H1 (cell line): ENCODE results near the gene PLTP. TPM values are rescaled to one million over a fixed set of nuclear protein-coding genes. Genes with fewer than 3 reads are reported as not detected.

Source experiments
- CTCF ChIA-PET: fragments of 300-600 bp; sonication (Branson Sonifier 250); formaldehyde crosslinking; loops from one replicate; lab custom pipeline; 2021; ENCODE audit not compliant: partially characterized antibody; lab: Charles Lee
- POLR2A ChIA-PET: fragments of 300-600 bp; sonication (Branson Sonifier 250); formaldehyde crosslinking; loops from one replicate; lab custom pipeline; 2021; ENCODE audit warnings: inconsistent platforms; ENCODE audit not compliant: partially characterized antibody; lab: Charles Lee
- DNase-seq, 2 experiments: peaks; one replicate each; pipeline versions ENCODE4 v3.0.0 to v3.0.0-alpha.2; 2010 to 2022; ENCODE audit warnings: low spot score in 2 of 2, low read depth in 1 of 2, mixed read lengths in 1 of 2
- FAIRE-seq: peaks from 2 replicates; lab custom pipeline; 2011; peaks lifted over from hg19 to GRCh38; lab: Jason Lieb, UNC
- H2AFZ ChIP-seq: 2 replicates; pipeline ENCODE4 v1.8.1; 2012; ENCODE audit warnings: low read length, inconsistent platforms
- H2AK5ac ChIP-seq: 2 replicates; pipeline ENCODE4 v1.6.1; 2013; ENCODE audit warnings: low read depth, low read length
- H2BK120ac ChIP-seq: replicated peaks from 2 replicates; pipeline ENCODE3; 2013; ENCODE audit warnings: low read depth, low read length, inconsistent platforms
- H2BK12ac ChIP-seq: 2 replicates; pipeline ENCODE4 v1.6.1; 2013; ENCODE audit warnings: low read depth, low read length
- H2BK15ac ChIP-seq: 2 replicates; pipeline ENCODE4 v1.6.1; 2013; ENCODE audit warnings: low read length
- H2BK20ac ChIP-seq: 2 replicates; pipeline ENCODE4 v1.6.1; 2013; ENCODE audit warnings: low read length
- H2BK5ac ChIP-seq: 2 replicates; pipeline ENCODE4 v1.6.1; 2013; ENCODE audit warnings: low read depth, low read length
- H3K14ac ChIP-seq: 2 replicates; pipeline ENCODE4 v1.6.1; 2013; ENCODE audit warnings: inconsistent platforms; ENCODE audit not compliant: insufficient read length
- H3K18ac ChIP-seq: 2 replicates; pipeline ENCODE4 v1.6.1; 2013; ENCODE audit warnings: low read length; ENCODE audit errors: extremely low read depth
- H3K23ac ChIP-seq: 2 replicates; pipeline ENCODE4 v1.6.1; 2013; ENCODE audit warnings: inconsistent platforms; ENCODE audit not compliant: insufficient read length
- H3K23me2 ChIP-seq: 2 replicates; pipeline ENCODE4 v1.6.1; 2013; ENCODE audit warnings: low read depth, low read length
- H3K27ac ChIP-seq: 2 replicates; pipeline ENCODE4 v1.6.1; 2011; ENCODE audit warnings: low read depth, low read length, inconsistent platforms
- H3K27me3 ChIP-seq, 4 experiments: replicated peaks in 1 of 4; 1 replicate in 1 of 4; 2 replicates in 3 of 4; pipeline versions ENCODE4 v1.6.1 to v1.8.1; 2011 to 2013; ENCODE audit warnings: low read length in 3 of 4, mild to moderate bottlenecking in 3 of 4, inconsistent platforms in 2 of 4, mixed read lengths in 2 of 4, moderate library complexity in 1 of 4; ENCODE audit not compliant: control insufficient read depth in 3 of 4, insufficient read depth in 3 of 4; ENCODE audit errors: extremely low read depth in 1 of 4
- H3K36me3 ChIP-seq, 4 experiments: 2 replicates each; pipeline versions ENCODE4 v1.6.1 to v1.8.1; 2011 to 2013; ENCODE audit warnings: mild to moderate bottlenecking in 4 of 4, low read length in 3 of 4, moderate library complexity in 2 of 4, control low read depth in 1 of 4, inconsistent platforms in 1 of 4; ENCODE audit not compliant: insufficient read depth in 4 of 4, control insufficient read depth in 2 of 4
- H3K4ac ChIP-seq: replicated peaks from 2 replicates; pipeline ENCODE3; 2013; ENCODE audit warnings: low read length, low read depth, mixed read lengths, inconsistent platforms; ENCODE audit not compliant: insufficient read length
- H3K4me1 ChIP-seq, 4 experiments: replicated peaks in 1 of 4; 1 replicate in 1 of 4; 2 replicates in 3 of 4; pipeline versions ENCODE4 v1.6.1 to v1.8.1; 2011 to 2013; ENCODE audit warnings: low read length in 3 of 4, inconsistent platforms in 2 of 4, mixed read lengths in 1 of 4; ENCODE audit not compliant: insufficient read depth in 4 of 4, control insufficient read depth in 3 of 4
- H3K4me2 ChIP-seq, 2 experiments: 2 replicates each; pipeline versions ENCODE4 v1.6.1 to v1.8.1; 2011 to 2013; ENCODE audit warnings: low read depth in 2 of 2, low read length in 2 of 2, control low read depth in 1 of 2, inconsistent platforms in 1 of 2, mild to moderate bottlenecking in 1 of 2; ENCODE audit not compliant: insufficient read depth in 1 of 2
- H3K4me3 ChIP-seq, 4 experiments: fragments of 200-600, 300-600 bp in 1 of 4; sonication (generic), shearing (Covaris generic), sonication (Bioruptor Twin) in 1 of 4; 2 replicates each; pipeline versions ENCODE4 v1.5.1 to v1.8.1; 2011 to 2016; ENCODE audit warnings: low read length in 4 of 4, low read depth in 3 of 4, control low read depth in 2 of 4, inconsistent platforms in 2 of 4, mild to moderate bottlenecking in 2 of 4, mixed read lengths in 1 of 4, moderate library complexity in 1 of 4; ENCODE audit not compliant: insufficient read depth in 2 of 4; ENCODE audit errors: extremely low read depth in 1 of 4
- H3K56ac ChIP-seq: replicated peaks from 2 replicates; pipeline ENCODE3; 2013; ENCODE audit warnings: low read depth, mild to moderate bottlenecking, mixed read lengths, low read length, inconsistent platforms; ENCODE audit not compliant: insufficient read length
- H3K79me1 ChIP-seq: 2 replicates; pipeline ENCODE4 v1.6.1; 2013; ENCODE audit warnings: low read depth, low read length, control low read depth
- H3K79me2 ChIP-seq, 2 experiments: 2 replicates each; pipeline versions ENCODE4 v1.6.1 to v1.8.1; 2012 to 2013; ENCODE audit warnings: low read length in 2 of 2, mild to moderate bottlenecking in 2 of 2, inconsistent platforms in 1 of 2; ENCODE audit not compliant: insufficient read depth in 2 of 2, control insufficient read depth in 1 of 2
- H3K9ac ChIP-seq, 4 experiments: replicated peaks in 1 of 4; 1 replicate in 1 of 4; 2 replicates in 3 of 4; pipeline versions ENCODE4 v1.6.1 to v1.8.1; 2011 to 2013; ENCODE audit warnings: low read depth in 3 of 4, low read length in 3 of 4, control low read depth in 2 of 4, mild to moderate bottlenecking in 2 of 4, moderate library complexity in 2 of 4, inconsistent platforms in 1 of 4; ENCODE audit errors: extremely low read depth in 1 of 4
- H3K9me3 ChIP-seq, 2 experiments: 2 replicates each; pipeline versions ENCODE4 v1.6.1 to v1.8.1; 2012 to 2013; ENCODE audit warnings: mild to moderate bottlenecking in 2 of 2, moderate library complexity in 2 of 2, control low read depth in 1 of 2, inconsistent platforms in 1 of 2, low read depth in 1 of 2, low read length in 1 of 2, mixed read lengths in 1 of 2; ENCODE audit not compliant: insufficient read depth in 2 of 2
- H4K20me1 ChIP-seq, 2 experiments: replicated peaks in 1 of 2; 2 replicates each; pipeline versions ENCODE3 to v1.8.1; 2011 to 2013; ENCODE audit warnings: inconsistent platforms in 2 of 2, low read length in 2 of 2, mild to moderate bottlenecking in 1 of 2; ENCODE audit not compliant: insufficient read depth in 2 of 2, control insufficient read depth in 1 of 2
- H4K5ac ChIP-seq: 2 replicates; pipeline ENCODE4 v1.6.1; 2013; ENCODE audit warnings: low read length, low read depth, mixed read lengths, inconsistent platforms; ENCODE audit not compliant: insufficient read length
- H4K8ac ChIP-seq: 2 replicates; pipeline ENCODE4 v1.8.0; 2013; ENCODE audit warnings: mild to moderate bottlenecking, moderate library complexity, low read length, inconsistent platforms; ENCODE audit not compliant: insufficient read depth; ENCODE audit errors: extremely low read depth
- H4K91ac ChIP-seq: replicated peaks from 2 replicates; pipeline ENCODE3; 2013; ENCODE audit warnings: low read length, mixed read lengths, inconsistent platforms; ENCODE audit not compliant: insufficient read length
- BACH1 ChIP-seq: IDR thresholded peaks from 2 replicates; pipeline ENCODE4 v1.6.1; 2012; ENCODE audit warnings: low read length, improper control_type of control experiment
- BCL11A ChIP-seq, 2 experiments: IDR thresholded peaks; one replicate each; pipeline ENCODE4 v1.6.1; 2011; ENCODE audit warnings: low read depth in 2 of 2, low read length in 2 of 2, mild to moderate bottlenecking in 2 of 2
- CBX5 ChIP-seq: fragments of 300-800, 300-1000 bp; sonication (generic); IDR thresholded peaks from 2 replicates; pipeline ENCODE4 v1.7.1; 2016; ENCODE audit warnings: antibody characterized with exemption, low read length, low read depth
- EP300 ChIP-seq, 2 experiments: IDR thresholded peaks; 1 replicate in 1 of 2; 2 replicates in 1 of 2; pipeline ENCODE4 v1.6.1; 2011 to 2012; ENCODE audit warnings: low read depth in 2 of 2, low read length in 2 of 2, mild to moderate bottlenecking in 2 of 2, borderline replicate concordance in 1 of 2, inconsistent platforms in 1 of 2, moderate library complexity in 1 of 2
- GABPA ChIP-seq: IDR thresholded peaks from 2 replicates; pipeline ENCODE4 v1.6.1; 2011; ENCODE audit warnings: mild to moderate bottlenecking, low read length, moderate library complexity, borderline replicate concordance; ENCODE audit not compliant: insufficient read depth
- MAFK ChIP-seq: IDR thresholded peaks from 2 replicates; pipeline ENCODE4 v1.6.1; 2012; ENCODE audit warnings: low read depth, mild to moderate bottlenecking, improper control_type of control experiment, low read length
- POLR2A ChIP-seq, 2 experiments: IDR thresholded peaks; 1 replicate in 1 of 2; 2 replicates in 1 of 2; pipeline ENCODE4 v1.6.1; 2011; ENCODE audit warnings: low read depth in 2 of 2, low read length in 2 of 2, mild to moderate bottlenecking in 2 of 2; ENCODE audit errors: control extremely low read depth in 1 of 2
- RNF2 ChIP-seq: fragments of 200-900, 300-1000 bp; sonication (generic); IDR thresholded peaks from 2 replicates; pipeline ENCODE4 v1.7.1; 2016; ENCODE audit warnings: borderline replicate concordance, low read depth, mild to moderate bottlenecking, antibody characterized with exemption, low read length; ENCODE audit not compliant: poor library complexity, severe bottlenecking; ENCODE audit errors: missing control alignments
- SAP30 ChIP-seq: fragments of 300-600 bp; sonication (generic); IDR thresholded peaks from 2 replicates; pipeline ENCODE4 v1.7.1; 2012; ENCODE audit warnings: low read length, moderate library complexity, mild to moderate bottlenecking, inconsistent platforms; ENCODE audit not compliant: insufficient read depth, insufficient replicate concordance
- SIRT6 ChIP-seq: IDR thresholded peaks from one replicate; pipeline ENCODE4 v1.7.1; 2012; ENCODE audit warnings: low read length, inconsistent platforms
- SP1 ChIP-seq: IDR thresholded peaks from 2 replicates; pipeline ENCODE4 v1.6.1; 2011; ENCODE audit warnings: low read depth, low read length
- ZNF274 ChIP-seq: IDR thresholded peaks from 2 replicates; pipeline ENCODE4 v1.7.0; 2012; ENCODE audit warnings: low read length, borderline replicate concordance; ENCODE audit errors: extremely low read depth
- WGBS, 2 experiments: shearing (Covaris generic) in 1 of 2; methylation state at CpG; one replicate each; pipeline versions ENCODE4 v1.1.6 to v1.1.7; 2013 to 2015; ENCODE audit warnings: low lambda C conversion rate in 2 of 2, mixed read lengths in 2 of 2, inconsistent platforms in 1 of 2, low coverage in 1 of 2, missing lambda C conversion rate in 1 of 2; ENCODE audit not compliant: insufficient replicate concordance in 2 of 2, insufficient coverage in 1 of 2, insufficient read length in 1 of 2; ENCODE audit errors: extremely low coverage in 1 of 2, missing lambda C conversion rate in 1 of 2; 5-methylcytosine and 5-hydroxymethylcytosine counted together
- polyA plus RNA-seq, 7 experiments: library from polyadenylated mRNA; depleted of rRNA in 3 of 7; stranded (reverse) in 5 of 7; unstranded in 2 of 7; fragments of >200 nt in 5 of 7; fragments of 200-250 nt in 2 of 7; gene quantifications; 1 replicate in 5 of 7; 2 replicates in 1 of 7; 4 replicates in 1 of 7; pipeline versions ENCODE4 v1.2.1 to v1.2.3, GENCODE V29; 2011 to 2013; ENCODE audit warnings: missing spikeins in 2 of 7, mixed read lengths in 2 of 7
- total RNA-seq: library from RNA; stranded (reverse); fragmentation: NEBNext Ultra II Directional; extraction: Animal tissue kit (Norgen Biotek cat#: 25700); gene quantifications from 2 replicates; pipeline ENCODE4 v1.2.1, GENCODE V29; 2021

Gene PLTP
- total and polyA plus RNA-seq, 2 of the 8 experiments (the other 6 are each of a cell fraction or from before 2014, with no cell fraction given) = 120 to 194 TPM

- H3K23ac ChIP-seq = no peak overlapping the region
- no peak overlapping the region for H3K4ac ChIP-seq
- no peaks in the 10 kb centered on the region for H3K27me3 ChIP-seq
- H2BK15ac ChIP-seq = no peak overlapping the region
- H2AFZ ChIP-seq = no peak overlapping the region
- no peak overlapping the region for H4K8ac ChIP-seq
- H3K9me3 ChIP-seq = no peaks in the 10 kb centered on the region
- H3K23me2 ChIP-seq = no peaks in the 10 kb centered on the region
- DNase-seq (no peak), FAIRE-seq (no peak)
- H4K91ac ChIP-seq = no peak overlapping the region
- no peaks in the 10 kb centered on the region for H3K79me2 ChIP-seq
- no peaks in the 10 kb centered on the region for H3K79me1 ChIP-seq
- no peak overlapping the region for H2BK20ac ChIP-seq
- H2AK5ac ChIP-seq = no peak overlapping the region
- H3K4me2 ChIP-seq = no peak overlapping the region
- no peaks in the 10 kb centered on the region for H4K20me1 ChIP-seq
- H3K4me1 ChIP-seq = no peaks in the 10 kb centered on the region
- WGBS, 2 experiments = 92% methylated on average over 5 of the region's 5 CpGs; no CpG with 5 or more reads in 1 of the 2 experiments
- no peak overlapping the region for H4K5ac ChIP-seq
- H3K14ac ChIP-seq = no peak overlapping the region
- H3K27ac ChIP-seq = no peak overlapping the region
- H2BK120ac ChIP-seq = no peak overlapping the region
- H3K36me3 ChIP-seq = no peaks in the 10 kb centered on the region; a peak in 1 of 8 replicates
- CTCF ChIA-PET = interaction anchor here (1.2 to 1.3 kb wide), 3 partner anchors 22 to 92 kb away, joined by 3 read pairs; no protein-coding TSS in a partner anchor
- no peak overlapping the region for H2BK5ac ChIP-seq
- POLR2A ChIA-PET = interaction anchor here (0.9 to 8.1 kb wide), 4 partner anchors 8 to 24 kb away, joined by 3 to 39 read pairs (median 4); partner anchors contain the start of genes NEURL2 and ZSWIM1
- no peak overlapping the region for H3K56ac ChIP-seq
- no peak overlapping the region for H3K18ac ChIP-seq
- no peak overlapping the region for H3K9ac ChIP-seq
- no peak overlapping the region for H3K4me3 ChIP-seq
- H2BK12ac ChIP-seq = no peak overlapping the region
- no peak for TF ChIP-seq BACH1
- no peak for TF ChIP-seq EP300 (IDR thresholded peaks at IDR 0.05; ENCODE audit: borderline replicate concordance in 1 of 2, low read depth in 2 of 2, low read length in 2 of 2)
- TF ChIP-seq GABPA = no peak
- TF ChIP-seq SP1 = no peak
- TF ChIP-seq POLR2A (IDR thresholded peaks at IDR 0.05; ENCODE audit: control extremely low read depth in 1 of 2, low read depth in 2 of 2, low read length in 2 of 2) = no peak
- no peak for TF ChIP-seq SAP30
- no peak for TF ChIP-seq CBX5
- no peak for TF ChIP-seq RNF2
- no peak for TF ChIP-seq BCL11A (IDR thresholded peaks at IDR 0.05; ENCODE audit: low read depth in 2 of 2, low read length in 2 of 2)
- no peak for TF ChIP-seq MAFK
- TF ChIP-seq SIRT6 = no peak
- no peak for TF ChIP-seq ZNF274
Measured at GRCh38 chr20:45866454-45866853, 45.5 kb downstream of the PLTP start.
